GM12892 (cell line): ENCODE data around the gene FEV.

Experiments
- POLR2A ChIP-seq: IDR thresholded peaks from 2 replicates; pipeline ENCODE4 v1.6.1; 2011; ENCODE audit warnings: low read depth, low read length, control low read depth
- POLR2AphosphoS5 ChIP-seq: IDR thresholded peaks from 2 replicates; pipeline ENCODE4 v1.6.1; 2011; ENCODE audit warnings: low read depth, low read length, control low read depth
- TAF1 ChIP-seq: IDR thresholded peaks from 2 replicates; pipeline ENCODE4 v1.6.1; 2011; ENCODE audit warnings: low read depth, mild to moderate bottlenecking, control low read depth, low read length, borderline replicate concordance

- no peak for TF ChIP-seq POLR2AphosphoS5
- no peak for TF ChIP-seq POLR2A
- TF ChIP-seq TAF1: no peak
These were observed 40.9 kb upstream of the FEV start for GRCh38 chr2:219025637-219026585.
